HG03095 (cell line): ENCODE data around the gene PLET1.
A peak's percentile ranks its signal among the peaks of the same experiment; 100 is the strongest.

Experiments
- ATAC-seq: cut with Tn5 transposase; IDR thresholded peaks from one replicate; pipeline ENCODE4 v1.9.1; 2021; ENCODE audit warnings: moderate library complexity; ENCODE audit not compliant: unreplicated experiment

The PLET1 gene

GRCh38 chr11:112248201-112248600 lies 12.5 kb downstream of the PLET1 start:
- no peak for ATAC-seq

GRCh38 chr11:112247201-112247600 lies 13.5 kb downstream of the PLET1 start:
- ATAC-seq: no peak

GRCh38 chr11:112241486-112241885 lies 19.2 kb downstream of the PLET1 start:
- ATAC-seq: no peak

- ATAC-seq: no peak
Observed at GRCh38 chr11:112238041-112238440, 22.6 kb downstream of the PLET1 start.

- ATAC-seq: no peak
Observed at GRCh38 chr11:112237451-112237850, 23.2 kb downstream of the PLET1 start.

- peak; percentile 71 for ATAC-seq
Observed at GRCh38 chr11:112235750-112236390, 24.8 kb downstream of the PLET1 start.

- ATAC-seq: no peak
Observed at GRCh38 chr11:112231952-112232351, 28.7 kb downstream of the PLET1 start.

- no peak for ATAC-seq
Observed at GRCh38 chr11:112229746-112230433, 30.8 kb downstream of the PLET1 start.

GRCh38 chr11:112229159-112229558 lies 31.5 kb downstream of the PLET1 start:
- no peak for ATAC-seq

GRCh38 chr11:112228706-112229105 lies 32.0 kb downstream of the PLET1 start:
- ATAC-seq: no peak

GRCh38 chr11:112227471-112227870 lies 33.2 kb downstream of the PLET1 start:
- no peak for ATAC-seq

GRCh38 chr11:112226831-112227401 lies 33.7 kb downstream of the PLET1 start:
- ATAC-seq: peak; percentile 36

- ATAC-seq: peak; percentile 97
Observed at GRCh38 chr11:112226062-112226830, 34.4 kb downstream of the PLET1 start, which contains the start of gene PTS. Gene PTS, plus strand, starts transcription at chr11:112226428. Its CDS starts 16 bp downstream, at chr11:112226444.

- no peak for ATAC-seq
Observed at GRCh38 chr11:112225753-112226061, 35.0 kb downstream of the PLET1 start.

GRCh38 chr11:112223754-112224532 lies 36.7 kb downstream of the PLET1 start:
- no peak for ATAC-seq

- ATAC-seq: no peak
Observed at GRCh38 chr11:112223121-112223520, 37.5 kb downstream of the PLET1 start.

GRCh38 chr11:112222303-112222702 lies 38.4 kb downstream of the PLET1 start:
- ATAC-seq: no peak

- no peak for ATAC-seq
Observed at GRCh38 chr11:112221274-112221835, 39.3 kb downstream of the PLET1 start.

- peak; percentile 88 for ATAC-seq
Observed at GRCh38 chr11:112219476-112220232, 41.0 kb downstream of the PLET1 start.
